HCT116 (cell line): ENCODE measurements around the gene DCAF17. TPM values are rescaled to one million over a fixed set of nuclear protein-coding genes. Genes with fewer than 3 reads are reported as not detected.

Source experiments
- ATAC-seq: fragments of 200-7000 bp; cut with Tn5 transposase; 2 replicates; pipeline ENCODE4 v1.9.1; 2020; ENCODE audit warnings: mild to moderate bottlenecking, moderate library complexity
- BruUV-seq: library from RNA; stranded (reverse); fragments of 400-500 nt; replicated peaks from 2 replicates; lab custom pipeline; 2021; lab: Mats Ljungman, UMichigan
- CTCF ChIA-PET: fragments of 300-600 bp; sonication (Branson Sonifier 250); formaldehyde crosslinking; loops from one replicate; lab custom pipeline; 2021; ENCODE audit warnings: antibody characterized with exemption; lab: Charles Lee
- POLR2A ChIA-PET: fragments of 300-600, 350-600 bp; sonication (Branson Sonifier 250); formaldehyde crosslinking; loops from one replicate; lab custom pipeline; 2021; ENCODE audit warnings: antibody characterized with exemption; lab: Charles Lee
- RAD21 ChIA-PET, 2 experiments: fragments of 300-600 bp; sonication (Branson Sonifier 250); formaldehyde crosslinking; loops; one replicate each; lab custom pipeline; 2023; ENCODE audit warnings: low total read pairs in 2 of 2; ENCODE audit not compliant: uncharacterized antibody in 2 of 2, unreplicated experiment in 2 of 2, low non-redundant PET in 1 of 2; lab: Charles Lee
- DNase-seq: peaks from one replicate; pipeline ENCODE4 v3.0.0-alpha.2; 2010; ENCODE audit warnings: low read depth, low spot score
- H2AFZ ChIP-seq: fragments of 200-600 bp; shearing (Covaris generic), sonication (generic); 2 replicates; pipeline ENCODE4 v1.6.1; 2017; ENCODE audit warnings: low read depth, mixed run types, mixed read lengths, antibody characterized with exemption, low read length; ENCODE audit not compliant: poor library complexity, severe bottlenecking
- H3K27ac ChIP-seq: 2 replicates; pipeline ENCODE4 v1.5.1; 2012; ENCODE audit warnings: low read depth, low read length
- H3K27me3 ChIP-seq: fragments of 200-600 bp; sonication (generic); 2 replicates; pipeline ENCODE4 v1.6.1; 2016; ENCODE audit warnings: mixed run types, low read length, mixed read lengths; ENCODE audit not compliant: insufficient read depth
- H3K36me3 ChIP-seq, 2 experiments: fragments of 200-500 bp in 1 of 2; fragments of 200-600 bp in 1 of 2; sonication (Bioruptor generic) in 1 of 2; sonication (generic) in 1 of 2; 2 replicates each; pipeline versions ENCODE4 v1.5.1 to v1.6.1; 2014 to 2016; ENCODE audit warnings: low read length in 2 of 2, inconsistent platforms in 1 of 2, mixed read lengths in 1 of 2, mixed run types in 1 of 2; ENCODE audit not compliant: insufficient read depth in 2 of 2, control insufficient read depth in 1 of 2
- H3K4me1 ChIP-seq, 2 experiments: fragments of 200-600 bp in 1 of 2; sonication (generic) in 1 of 2; 2 replicates each; pipeline versions ENCODE4 v1.5.1 to v1.6.1; 2012 to 2017; ENCODE audit warnings: low read length in 2 of 2, inconsistent platforms in 1 of 2, mild to moderate bottlenecking in 1 of 2, mixed read lengths in 1 of 2, mixed run types in 1 of 2, moderate library complexity in 1 of 2; ENCODE audit not compliant: insufficient read depth in 2 of 2, control insufficient read depth in 1 of 2
- H3K4me2 ChIP-seq: fragments of 200-600 bp; sonication (generic); 2 replicates; pipeline ENCODE4 v1.6.1; 2017; ENCODE audit warnings: mixed run types, low read length, mixed read lengths
- H3K4me3 ChIP-seq, 2 experiments: fragments of 200-600 bp in 1 of 2; sonication (generic) in 1 of 2; replicated peaks in 1 of 2; 2 replicates each; pipeline ENCODE4 v1.5.1; 2011 to 2016; ENCODE audit warnings: low read length in 2 of 2, control low read depth in 1 of 2, low read depth in 1 of 2, mild to moderate bottlenecking in 1 of 2, mixed read lengths in 1 of 2, mixed run types in 1 of 2
- H3K79me2 ChIP-seq: fragments of 200-600 bp; sonication (generic); 2 replicates; pipeline ENCODE4 v1.6.1; 2017; ENCODE audit warnings: mild to moderate bottlenecking, mixed run types, low read length, moderate library complexity, mixed read lengths; ENCODE audit not compliant: insufficient read depth
- H3K9ac ChIP-seq: fragments of 200-600 bp; sonication (generic); 2 replicates; pipeline ENCODE4 v1.6.1; 2016; ENCODE audit warnings: low read length, mixed read lengths
- H3K9me2 ChIP-seq: fragments of 200-600 bp; sonication (generic), shearing (Covaris generic); 2 replicates; pipeline ENCODE4 v1.6.1; 2017; ENCODE audit warnings: mixed run types, mild to moderate bottlenecking, moderate library complexity; ENCODE audit not compliant: insufficient read depth
- H3K9me3 ChIP-seq, 2 experiments: fragments of 200-500 bp in 1 of 2; fragments of 200-600 bp in 1 of 2; sonication (Bioruptor generic) in 1 of 2; sonication (generic) in 1 of 2; 2 replicates each; pipeline ENCODE4 v1.6.1; 2014 to 2017; ENCODE audit warnings: low read length in 2 of 2, mixed read lengths in 2 of 2, inconsistent platforms in 1 of 2, low read depth in 1 of 2, mild to moderate bottlenecking in 1 of 2, mixed run types in 1 of 2, moderate library complexity in 1 of 2; ENCODE audit not compliant: control insufficient read depth in 1 of 2, insufficient read depth in 1 of 2
- H4K20me1 ChIP-seq: fragments of 200-600 bp; sonication (generic), shearing (Covaris generic); 2 replicates; pipeline ENCODE4 v1.6.1; 2017; ENCODE audit warnings: mixed run types, mild to moderate bottlenecking, moderate library complexity; ENCODE audit not compliant: insufficient read depth
- CBX3 ChIP-seq: IDR thresholded peaks from 2 replicates; pipeline ENCODE4 v1.6.1; 2012; ENCODE audit warnings: low read depth
- CEBPB ChIP-seq: IDR thresholded peaks from 2 replicates; pipeline ENCODE4 v1.6.1; 2012; ENCODE audit warnings: low read depth
- CTCF ChIP-seq, 3 experiments: fragments of 200-600 bp in 1 of 3; sonication (generic) in 1 of 3; IDR thresholded peaks in 2 of 3; conservative IDR thresholded peaks in 1 of 3; 2 replicates each; pipeline ENCODE4 v1.5.1; 2012 to 2017; ENCODE audit warnings: low read depth in 2 of 3, low read length in 2 of 3, antibody characterized with exemption in 1 of 3, borderline replicate concordance in 1 of 3, control low read depth in 1 of 3, mild to moderate bottlenecking in 1 of 3, mixed read lengths in 1 of 3, mixed run types in 1 of 3, moderate library complexity in 1 of 3; ENCODE audit not compliant: insufficient read depth in 1 of 3
- EGR1 ChIP-seq: IDR thresholded peaks from 2 replicates; pipeline ENCODE4 v1.6.1; 2012; ENCODE audit warnings: low read depth
- EZH2 ChIP-seq: fragments of 200-600 bp; sonication (generic); IDR thresholded peaks from 2 replicates; pipeline ENCODE4 v1.6.1; 2017; ENCODE audit warnings: antibody characterized with exemption, mixed run types
- FOSL1 ChIP-seq: IDR thresholded peaks from 2 replicates; pipeline ENCODE4 v1.6.1; 2012; ENCODE audit warnings: low read depth
- MAX ChIP-seq: IDR thresholded peaks from 2 replicates; pipeline ENCODE4 v1.6.1; 2012
- POLR2A ChIP-seq: IDR thresholded peaks from 2 replicates; pipeline ENCODE4 v1.7.0; 2011; ENCODE audit warnings: borderline replicate concordance; ENCODE audit not compliant: insufficient read depth, insufficient read length; ENCODE audit errors: extremely low read depth
- POLR2AphosphoS5 ChIP-seq: IDR thresholded peaks from 2 replicates; pipeline ENCODE4 v1.6.1; 2011; ENCODE audit warnings: mild to moderate bottlenecking, low read depth, low read length, moderate library complexity
- SP1 ChIP-seq: IDR thresholded peaks from 2 replicates; pipeline ENCODE4 v1.6.1; 2012; ENCODE audit warnings: low read depth
- SRF ChIP-seq: IDR thresholded peaks from 2 replicates; pipeline ENCODE4 v1.6.1; 2012; ENCODE audit warnings: low read depth
- TCF7L2 ChIP-seq: IDR thresholded peaks from 2 replicates; pipeline ENCODE4 v1.7.0; 2011; ENCODE audit warnings: borderline replicate concordance, inconsistent platforms; ENCODE audit not compliant: insufficient read depth, insufficient read length; ENCODE audit errors: extremely low read depth
- YY1 ChIP-seq: IDR thresholded peaks from 2 replicates; pipeline ENCODE4 v1.6.1; 2011; ENCODE audit warnings: low read length, low read depth, moderate library complexity, mild to moderate bottlenecking; ENCODE audit not compliant: insufficient replicate concordance; ENCODE audit errors: extremely low read depth
- ZBTB33 ChIP-seq: IDR thresholded peaks from 2 replicates; pipeline ENCODE4 v1.6.1; 2011; ENCODE audit warnings: mild to moderate bottlenecking, low read length, moderate library complexity; ENCODE audit not compliant: insufficient replicate concordance; ENCODE audit errors: extremely low read depth
- ZNF274 ChIP-seq: fragments of 200-500 bp; sonication (Bioruptor generic); IDR thresholded peaks from 2 replicates; pipeline ENCODE4 v1.6.1; 2014; ENCODE audit warnings: mild to moderate bottlenecking, low read depth, low read length, inconsistent platforms
- intact Hi-C: fragments of 100-400 bp; cut with micrococcal nuclease; formaldehyde crosslinking; loops from 2 replicates; pipeline ENCODE4 v1.10.0; 2022
- total RNA-seq: library from RNA; stranded (reverse); gene quantifications from one replicate; pipeline ENCODE4 v1.2.1, GENCODE V29; 2021; ENCODE audit not compliant: unreplicated experiment

The DCAF17 gene
- total RNA-seq, 1 experiment from 2014 or later, result 17.7 TPM

- ChIA-PET RAD21 (no interaction called here), CTCF (no interaction called here), POLR2A (no interaction called here)
- Histone ChIP-seq H3K36me3 (peaks cover 0 to 8% of the 10 kb centered on the region in 2 experiments; a peak in 1 of 4 replicates), H3K27me3 (no peaks in the 10 kb centered on the region), H3K79me2 (peaks cover 76% of the 10 kb centered on the region), H4K20me1 (no peaks in the 10 kb centered on the region), H3K4me1 (peaks cover 0 to 10% of the 10 kb centered on the region in 2 experiments; a peak in 2 of 4 replicates), H3K27ac (no peak overlapping the region), H3K4me2 (no peak overlapping the region), H3K9ac (no peak overlapping the region), H3K9me2 (no peaks in the 10 kb centered on the region), H3K9me3 (0 out of 4 replicates have a peak, but pooled peaks cover 0 to 3% of the 10 kb centered on the region in 2 experiments), H2AFZ (no peak overlapping the region), H3K4me3 (no peak overlapping the region)
- BruUV-seq, result no TSS peak
- DNase-seq, result no peak
- TF ChIP-seq YY1, result no peak
- no peak for TF ChIP-seq TCF7L2
- TF ChIP-seq SP1, result no peak
- no peak for ATAC-seq
- intact Hi-C loops, result no loop called here
Measured at GRCh38 chr2:171399292-171399691, 34.7 kb upstream of the DCAF17 start.

GRCh38 chr2:171400395-171400794 lies 33.6 kb upstream of the DCAF17 start:
- peaks cover 0 to 8% of the 10 kb centered on the region in 2 experiments; a peak in 1 of 4 replicates for H3K36me3 ChIP-seq
- no peak overlapping the region for H3K4me2 ChIP-seq
- no peaks in the 10 kb centered on the region for H3K9me2 ChIP-seq
- DNase-seq, result no peak
- H2AFZ ChIP-seq, result no peak overlapping the region
- CTCF ChIA-PET, result no interaction called here
- no peak overlapping the region for H3K9ac ChIP-seq
- H3K9me3 ChIP-seq, result 0 out of 4 replicates have a peak, but pooled peaks cover 0 to 3% of the 10 kb centered on the region in 2 experiments
- ATAC-seq, result no peak
- H4K20me1 ChIP-seq, result no peaks in the 10 kb centered on the region
- no peak overlapping the region for H3K27ac ChIP-seq
- intact Hi-C loops, result no loop called here
- H3K27me3 ChIP-seq, result no peaks in the 10 kb centered on the region
- no peak overlapping the region for H3K4me3 ChIP-seq
- H3K4me1 ChIP-seq, result peaks cover 0 to 17% of the 10 kb centered on the region in 2 experiments; a peak in 2 of 4 replicates
- POLR2A ChIA-PET, result no interaction called here
- H3K79me2 ChIP-seq, result peaks cover 71% of the 10 kb centered on the region
- no TSS peak for BruUV-seq
- RAD21 ChIA-PET, result no interaction called here
- TF ChIP-seq EZH2 (no peak), MAX (no peak), YY1 (no peak), ZNF274 (no peak), POLR2AphosphoS5 (no peak), CTCF (IDR thresholded peaks at IDR 0.05 in 2 of 3, conservative IDR thresholded peaks at IDR 0.05 in 1 of 3; ENCODE audit: borderline replicate concordance in 1 of 3, insufficient read depth in 1 of 3, low read depth in 2 of 3, low read length in 2 of 3) (no peak), CBX3 (no peak), TCF7L2 (no peak), ZBTB33 (no peak), FOSL1 (no peak), EGR1 (no peak), CEBPB (no peak), SRF (no peak), SP1 (no peak), POLR2A (no peak)
